Measurements from ENCODE around the gene CSF2RB.

CSF2RB gene

GRCh38 chr22:36934418-36935312, 21.2 kb downstream of the CSF2RB start:
- H3K4me3 ChIP-seq (ENCODE audit: control insufficient read depth, low read depth, low read length) = no peak overlapping the region
- no peak for DNase-seq (ENCODE audit: low read depth)
- TF ChIP-seq, protein P1, sequence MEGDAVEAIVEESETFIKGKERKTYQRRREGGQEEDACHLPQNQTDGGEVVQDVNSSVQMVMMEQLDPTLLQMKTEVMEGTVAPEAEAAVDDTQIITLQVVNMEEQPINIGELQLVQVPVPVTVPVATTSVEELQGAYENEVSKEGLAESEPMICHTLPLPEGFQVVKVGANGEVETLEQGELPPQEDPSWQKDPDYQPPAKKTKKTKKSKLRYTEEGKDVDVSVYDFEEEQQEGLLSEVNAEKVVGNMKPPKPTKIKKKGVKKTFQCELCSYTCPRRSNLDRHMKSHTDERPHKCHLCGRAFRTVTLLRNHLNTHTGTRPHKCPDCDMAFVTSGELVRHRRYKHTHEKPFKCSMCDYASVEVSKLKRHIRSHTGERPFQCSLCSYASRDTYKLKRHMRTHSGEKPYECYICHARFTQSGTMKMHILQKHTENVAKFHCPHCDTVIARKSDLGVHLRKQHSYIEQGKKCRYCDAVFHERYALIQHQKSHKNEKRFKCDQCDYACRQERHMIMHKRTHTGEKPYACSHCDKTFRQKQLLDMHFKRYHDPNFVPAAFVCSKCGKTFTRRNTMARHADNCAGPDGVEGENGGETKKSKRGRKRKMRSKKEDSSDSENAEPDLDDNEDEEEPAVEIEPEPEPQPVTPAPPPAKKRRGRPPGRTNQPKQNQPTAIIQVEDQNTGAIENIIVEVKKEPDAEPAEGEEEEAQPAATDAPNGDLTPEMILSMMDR (IDR thresholded peaks at IDR 0.05; ENCODE audit: control insufficient read depth, insufficient read depth, low read depth, low read length, missing control alignments) = no peak

DNA sequence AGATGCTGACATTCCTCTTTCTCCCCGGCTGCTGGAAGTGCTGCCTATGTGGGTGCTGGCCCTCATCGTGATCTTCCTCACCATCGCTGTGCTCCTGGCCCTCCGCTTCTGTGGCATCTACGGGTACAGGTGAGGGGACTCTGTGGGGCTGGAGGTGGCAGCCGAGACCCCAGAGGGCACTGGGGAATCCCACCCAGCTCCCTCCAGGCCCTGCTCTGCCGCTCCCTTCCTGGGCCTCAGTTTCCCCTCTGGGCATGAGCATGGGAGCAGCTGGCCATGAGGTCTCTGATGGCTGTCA, 21.8 kb downstream of the CSF2RB start:
- no peak overlapping the region for H3K4me3 ChIP-seq (ENCODE audit: control insufficient read depth, low read depth, low read length)
- DNase-seq (ENCODE audit: low read depth) = no peak
- TF ChIP-seq, protein P1 (IDR thresholded peaks at IDR 0.05; ENCODE audit: control insufficient read depth, insufficient read depth, low read depth, low read length, missing control alignments) = no peak

GRCh38 chr22:36935694-36936093, 22.3 kb downstream of the CSF2RB start:
- H3K4me3 ChIP-seq (ENCODE audit: control insufficient read depth, low read depth, low read length) = no peak overlapping the region
- DNase-seq (ENCODE audit: low read depth) = no peak
- TF ChIP-seq, protein P1 (IDR thresholded peaks at IDR 0.05; ENCODE audit: control insufficient read depth, insufficient read depth, low read depth, low read length, missing control alignments) = no peak

- no peak overlapping the region for H3K4me3 ChIP-seq (ENCODE audit: control insufficient read depth, low read depth, low read length)
- TF ChIP-seq, protein P1 (IDR thresholded peaks at IDR 0.05; ENCODE audit: control insufficient read depth, insufficient read depth, low read depth, low read length, missing control alignments) = no peak
These were observed 23.1 kb downstream of the CSF2RB start for GRCh38 chr22:36936362-36937116.

GRCh38 chr22:36937319-36938027, 24.0 kb downstream of the CSF2RB start:
- TF ChIP-seq, protein P1 (IDR thresholded peaks at IDR 0.05; ENCODE audit: control insufficient read depth, insufficient read depth, low read depth, low read length, missing control alignments) = no peak
- no peak overlapping the region for H3K4me3 ChIP-seq (ENCODE audit: control insufficient read depth, low read depth, low read length)
- no peak for DNase-seq (ENCODE audit: low read depth)

More at GRCh38 chr22:36936362-36937116, 23.1 kb downstream of the CSF2RB start:
- DNase-seq (ENCODE audit: low read depth) = no peak

DNA sequence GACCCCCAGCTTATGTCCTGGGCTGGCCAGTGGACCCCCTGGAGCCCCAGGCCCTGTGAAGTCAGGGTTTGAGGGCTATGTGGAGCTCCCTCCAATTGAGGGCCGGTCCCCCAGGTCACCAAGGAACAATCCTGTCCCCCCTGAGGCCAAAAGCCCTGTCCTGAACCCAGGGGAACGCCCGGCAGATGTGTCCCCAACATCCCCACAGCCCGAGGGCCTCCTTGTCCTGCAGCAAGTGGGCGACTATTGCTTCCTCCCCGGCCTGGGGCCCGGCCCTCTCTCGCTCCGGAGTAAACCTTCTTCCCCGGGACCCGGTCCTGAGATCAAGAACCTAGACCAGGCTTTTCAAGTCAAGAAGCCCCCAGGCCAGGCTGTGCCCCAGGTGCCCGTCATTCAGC, 24.6 kb downstream of the CSF2RB start:
- no peak for DNase-seq (ENCODE audit: low read depth)
- H3K4me3 ChIP-seq (ENCODE audit: control insufficient read depth, low read depth, low read length) = no peak overlapping the region
- TF ChIP-seq, protein P1 (IDR thresholded peaks at IDR 0.05; ENCODE audit: control insufficient read depth, insufficient read depth, low read depth, low read length, missing control alignments) = no peak
